PC-9 (cell line): ENCODE measurements around the gene RAB11FIP4.

Source experiments
- CTCF ChIP-seq: fragments of 200-600 bp; sonication (generic); conservative IDR thresholded peaks from 2 replicates; pipeline ENCODE4 v1.6.1; 2017; ENCODE audit warnings: mixed run types, antibody characterized with exemption, mild to moderate bottlenecking, moderate library complexity
- EZH2 ChIP-seq: fragments of 200-600 bp; sonication (generic); IDR thresholded peaks from 2 replicates; pipeline ENCODE4 v1.8.0; 2017; ENCODE audit warnings: antibody characterized with exemption, low read depth

GRCh38 chr17:31397256-31397939 is 5.9 kb downstream of the RAB11FIP4 start:
- TF ChIP-seq CTCF: no peak
- no peak for TF ChIP-seq EZH2
